ENCODE results near the gene MGMT. TPM values are rescaled to one million over a fixed set of nuclear protein-coding genes. Genes with fewer than 3 reads are reported as not detected.

MGMT gene
- total and polyA plus RNA-seq, 2 experiments from 2014 or later: 19.3 to 21.9 TPM

- TF ChIP-seq CREB1 (CRISPR knock-in tag; IDR thresholded peaks at IDR 0.05; ENCODE audit: low read depth) (no peak), ZNF114 (CRISPR knock-in tag; IDR thresholded peaks at IDR 0.05) (no peak), ZNF331 (CRISPR knock-in tag; IDR thresholded peaks at IDR 0.05; ENCODE audit: low read depth) (no peak)
Observed at GRCh38 chr10:129438024-129438423, 29.0 kb upstream of the MGMT start (continued).

- H2AFZ ChIP-seq: 0 out of 2 replicates have a peak overlapping the region, but pooled peaks have one; percentile 18
- TF ChIP-seq POLR2AphosphoS5 (IDR thresholded peaks at IDR 0.05; ENCODE audit: low read depth): no peak
- TF ChIP-seq REST (IDR thresholded peaks at IDR 0.05; ENCODE audit: unreplicated experiment): no peak
- TF ChIP-seq NANOG (IDR thresholded peaks at IDR 0.05; ENCODE audit: borderline replicate concordance): no peak
- TF ChIP-seq ETS1 (IDR thresholded peaks at IDR 0.05): no peak
- TF ChIP-seq STAT1 (IDR thresholded peaks at IDR 0.05; ENCODE audit: unreplicated experiment): no peak
- no peak for TF ChIP-seq ZNF462 (CRISPR knock-in tag; IDR thresholded peaks at IDR 0.05)
- no peak for TF ChIP-seq EZH2phosphoT487 (IDR thresholded peaks at IDR 0.05; ENCODE audit: unreplicated experiment)
- TF ChIP-seq CREB1 (CRISPR knock-in tag; IDR thresholded peaks at IDR 0.05; ENCODE audit: low read depth): no peak
- TF ChIP-seq JUNB (IDR thresholded peaks at IDR 0.05; ENCODE audit: unreplicated experiment): no peak
- TF ChIP-seq ZNF331 (CRISPR knock-in tag; IDR thresholded peaks at IDR 0.05; ENCODE audit: low read depth): no peak
- no peak for TF ChIP-seq CTCF (conservative IDR thresholded peaks at IDR 0.05; ENCODE audit: low read depth in 2 of 2)
- TF ChIP-seq EZH2 (IDR thresholded peaks at IDR 0.05; ENCODE audit: low read depth, unreplicated experiment): no peak
- no peak for TF ChIP-seq ZNF114 (CRISPR knock-in tag; IDR thresholded peaks at IDR 0.05)
- H3K27ac Mint-ChIP-seq: no peak overlapping the region
- H3K9me2 ChIP-seq (ENCODE audit: insufficient read depth): peaks cover 22% of the 10 kb centered on the region; the same call in 1 of the 2 replicates
- no peak overlapping the region for H3K4me2 ChIP-seq
- H3K27me3 ChIP-seq (ENCODE audit: insufficient read depth): no peaks in the 10 kb centered on the region
- peaks cover 21% of the 10 kb centered on the region for H3K4me1 Mint-ChIP-seq
- DNase-seq (ENCODE audit: low spot score) (no peak), ATAC-seq (no peak)
- H3K36me3 Mint-ChIP-seq (ENCODE audit: low read depth): peaks cover 24% of the 10 kb centered on the region
- H3K36me3 ChIP-seq (ENCODE audit: insufficient read depth): no peaks in the 10 kb centered on the region
- no peaks in the 10 kb centered on the region for H3K79me2 ChIP-seq (replicated peaks; ENCODE audit: insufficient read depth)
- H3K4me3 ChIP-seq: no peak overlapping the region
- no peaks in the 10 kb centered on the region for H3F3A ChIP-seq (replicated peaks; ENCODE audit: low read depth)
- no peak overlapping the region for H3K27ac ChIP-seq (ENCODE audit: low read depth)
- peaks cover 23% of the 10 kb centered on the region for H3K9me3 Mint-ChIP-seq
- no peak overlapping the region for H3K4me3 Mint-ChIP-seq
- peaks cover 3% of the 10 kb centered on the region for H3K27me3 Mint-ChIP-seq (ENCODE audit: insufficient read depth, low read depth, poor library complexity)
- H4K20me1 ChIP-seq (replicated peaks; ENCODE audit: insufficient read depth): no peaks in the 10 kb centered on the region
- H3K4me1 ChIP-seq (ENCODE audit: insufficient read depth): peaks cover 8% of the 10 kb centered on the region
Observed at GRCh38 chr10:129440247-129440646, 26.8 kb upstream of the MGMT start.
